Cardiac muscle cell (in vitro differentiated cells and primary cell): ENCODE results near the gene DNAJC18. TPM values are rescaled to one million over a fixed set of nuclear protein-coding genes. Genes with fewer than 3 reads are reported as not detected.

Experiments used
- DNase-seq, 2 donors: peaks; one replicate each; pipeline versions ENCODE4 v3.0.0 to v3.0.0-alpha.2; 2010 to 2017; ENCODE audit warnings: low read depth in 1 of 2, low spot score in 1 of 2
- H3K27ac ChIP-seq: fragments of 200-600 bp; sonication (generic); 2 replicates; pipeline ENCODE4 v1.5.1; 2016
- H3K27me3 ChIP-seq: fragments of 200-600 bp; sonication (generic); 2 replicates; pipeline ENCODE4 v1.6.0; 2016; ENCODE audit warnings: control low read depth
- H3K36me3 ChIP-seq: fragments of 200-600 bp; sonication (generic); 2 replicates; pipeline ENCODE4 v1.5.1; 2016; ENCODE audit warnings: control low read depth
- H3K4me1 ChIP-seq: fragments of 200-600 bp; sonication (generic); 2 replicates; pipeline ENCODE4 v1.8.1; 2017; ENCODE audit warnings: low read depth, mild to moderate bottlenecking, mixed run types
- H3K4me3 ChIP-seq: fragments of 200-600 bp; sonication (generic); 2 replicates; pipeline ENCODE4 v1.5.1; 2016; ENCODE audit warnings: mild to moderate bottlenecking
- H3K9me3 ChIP-seq: fragments of 200-600 bp; sonication (generic); 2 replicates; pipeline ENCODE4 v1.5.1; 2017; ENCODE audit warnings: low read depth, mild to moderate bottlenecking, control low read depth
- CTCF ChIP-seq: IDR thresholded peaks from 2 replicates; pipeline ENCODE4 v1.5.1; 2012; ENCODE audit warnings: low read depth, mild to moderate bottlenecking, low read length
- polyA plus RNA-seq: library from polyadenylated mRNA; unstranded; fragments of >200 nt; fragmentation: Nextera tagmentation; extraction: Ambion mirVana; gene quantifications from 2 replicates; pipeline ENCODE4 v1.2.1, GENCODE V29; 2016
- total RNA-seq: library from RNA; depleted of rRNA; stranded (reverse); fragments of >200 nt; gene quantifications from 2 replicates; pipeline ENCODE4 v1.2.3, GENCODE V29; 2016

The DNAJC18 gene
- total and polyA plus RNA-seq, 2 experiments from 2014 or later: 10.1 to 17.4 TPM

GRCh38 chr5:139392678-139393496 is 46.4 kb downstream of the DNAJC18 start:
- no peaks in the 10 kb centered on the region for H3K36me3 ChIP-seq
- H3K27ac ChIP-seq: no peak overlapping the region
- peak; percentile 66 to 70 for DNase-seq
- peaks cover 11% of the 10 kb centered on the region for H3K27me3 ChIP-seq
- peak overlapping the region; percentile 32 for H3K4me3 ChIP-seq
- peak; percentile 58 for TF ChIP-seq CTCF
- no peaks in the 10 kb centered on the region for H3K9me3 ChIP-seq
- peaks cover 8% of the 10 kb centered on the region for H3K4me1 ChIP-seq

- DNase-seq: no peak
- peak overlapping the region; percentile 32 for H3K4me3 ChIP-seq
- H3K27ac ChIP-seq: no peak overlapping the region
- H3K27me3 ChIP-seq: peaks cover 11% of the 10 kb centered on the region
- TF ChIP-seq CTCF: no peak
- no peaks in the 10 kb centered on the region for H3K9me3 ChIP-seq
- H3K36me3 ChIP-seq: no peaks in the 10 kb centered on the region
- peaks cover 12% of the 10 kb centered on the region for H3K4me1 ChIP-seq
Observed at GRCh38 chr5:139392324-139392677, 47.0 kb downstream of the DNAJC18 start.

- peaks cover 12% of the 10 kb centered on the region for H3K4me1 ChIP-seq
- H3K36me3 ChIP-seq: no peaks in the 10 kb centered on the region
- no peak for DNase-seq
- H3K27ac ChIP-seq: no peak overlapping the region
- H3K27me3 ChIP-seq: peaks cover 11% of the 10 kb centered on the region
- H3K9me3 ChIP-seq: no peaks in the 10 kb centered on the region
- TF ChIP-seq CTCF: no peak
- H3K4me3 ChIP-seq: no peak overlapping the region
Observed at GRCh38 chr5:139391570-139392323, 47.6 kb downstream of the DNAJC18 start.

- no peak overlapping the region for H3K27ac ChIP-seq
- no peak for TF ChIP-seq CTCF
- no peak for DNase-seq
- no peaks in the 10 kb centered on the region for H3K9me3 ChIP-seq
- H3K4me3 ChIP-seq: no peak overlapping the region
- no peaks in the 10 kb centered on the region for H3K36me3 ChIP-seq
- H3K27me3 ChIP-seq: peaks cover 11% of the 10 kb centered on the region
- peaks cover 12% of the 10 kb centered on the region for H3K4me1 ChIP-seq
Observed at GRCh38 chr5:139390639-139391569, 48.4 kb downstream of the DNAJC18 start.
